ENCODE results near the gene IL25. TPM values are rescaled to one million over a fixed set of nuclear protein-coding genes. Genes with fewer than 3 reads are reported as not detected.

Gene IL25
- total RNA-seq, 2 experiments from 2014 or later: not detected

- DNase-seq: no peak
- H3K27ac Mint-ChIP-seq: no peak overlapping the region
- no peaks in the 10 kb centered on the region for H3K9me3 Mint-ChIP-seq
- H3K36me3 Mint-ChIP-seq (ENCODE audit: low read depth): no peaks in the 10 kb centered on the region
- H3K27me3 Mint-ChIP-seq: peaks cover 2% of the 10 kb centered on the region
- ChIA-PET CTCF (no interaction called here), POLR2A (no interaction called here)
- H3K4me1 Mint-ChIP-seq: peaks cover 1% of the 10 kb centered on the region
- H3K4me3 Mint-ChIP-seq: no peak overlapping the region
These were observed 33.0 kb downstream of the IL25 start for GRCh38 chr14:23405516-23406025.

DNA sequence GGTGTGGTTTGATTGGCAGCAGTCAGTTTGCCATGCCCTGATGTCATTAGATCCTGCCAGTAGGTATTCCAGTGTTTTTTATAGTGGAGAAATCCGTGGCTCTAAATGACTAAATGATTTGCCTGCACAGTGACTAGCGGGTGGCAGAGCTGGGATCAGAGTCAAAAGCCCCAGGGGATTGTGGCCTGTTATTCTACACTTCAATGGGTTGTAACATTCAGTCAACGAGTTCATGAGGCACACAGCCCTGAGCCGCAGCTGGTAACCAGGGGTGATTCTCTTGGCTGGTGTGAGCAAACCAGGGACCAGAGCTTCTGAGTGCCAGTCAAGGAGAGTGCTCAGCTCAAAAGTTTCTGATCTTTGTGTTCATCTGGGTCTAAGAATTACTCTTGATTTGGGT is 33.6 kb downstream of the IL25 start:
- Mint-ChIP-seq H3K27me3 (peaks cover 2% of the 10 kb centered on the region), H3K4me1 (peaks cover 1% of the 10 kb centered on the region), H3K4me3 (no peak overlapping the region), H3K9me3 (no peaks in the 10 kb centered on the region), H3K27ac (no peak overlapping the region), H3K36me3 (ENCODE audit: low read depth) (no peaks in the 10 kb centered on the region)
- ChIA-PET CTCF (no interaction called here), POLR2A (no interaction called here)
- no peak for DNase-seq

DNA sequence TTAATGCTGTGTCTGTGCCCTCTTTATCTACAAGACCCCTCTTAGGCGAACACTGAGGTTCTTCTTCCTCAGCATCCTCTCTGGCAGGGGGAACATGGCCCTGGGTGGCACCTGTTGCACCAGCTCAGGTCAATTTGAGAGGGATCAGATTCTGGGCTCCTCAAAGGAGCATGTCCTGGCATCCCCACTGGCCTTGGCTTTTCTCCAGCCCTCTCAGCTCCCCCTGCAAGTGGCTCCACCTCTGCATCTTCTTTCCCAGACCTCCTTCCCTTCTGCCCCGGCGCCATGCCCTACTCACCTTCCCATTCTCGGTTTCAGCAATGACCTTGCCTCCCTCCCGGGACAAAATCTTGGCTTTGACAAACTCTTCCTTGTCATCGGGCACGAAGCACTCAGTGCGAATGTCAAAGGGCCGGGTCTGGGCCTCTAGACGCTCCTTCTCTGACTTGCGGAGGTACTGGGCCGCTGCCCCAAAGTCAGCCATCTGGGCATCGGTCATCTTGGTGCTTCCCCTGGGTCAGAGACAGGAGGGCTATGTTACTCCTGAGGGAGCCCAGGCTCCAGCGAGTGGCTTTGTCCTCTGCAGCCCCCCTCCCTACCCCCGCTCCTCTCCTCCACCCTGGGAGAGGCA is 34.2 kb downstream of the IL25 start:
- no peak overlapping the region for H3K4me3 Mint-ChIP-seq
- CTCF ChIA-PET: no interaction called here
- no peak overlapping the region for H3K27ac Mint-ChIP-seq

GRCh38 chr14:23407516-23408306 is 35.1 kb downstream of the IL25 start, which contains the start of gene MYH6:
MYH6 (minus strand) TSS chr14:23408273; CDS start chr14:23407223, 1,050 bp downstream.
- Mint-ChIP-seq H3K36me3 (ENCODE audit: low read depth) (no peaks in the 10 kb centered on the region), H3K4me1 (peaks cover 1% of the 10 kb centered on the region), H3K4me3 (no peak within 1 kb of the TSS), H3K9me3 (no peaks in the 10 kb centered on the region), H3K27ac (no peak within 1 kb of the TSS), H3K27me3 (peaks cover 2% of the 10 kb centered on the region)
- ChIA-PET POLR2A (no interaction called here), CTCF (no interaction called here)
- DNase-seq: no peak

More for the DNA sequence above, 34.2 kb downstream of the IL25 start:
- no peak for DNase-seq
- H3K4me1 Mint-ChIP-seq: peaks cover 1% of the 10 kb centered on the region
- no peaks in the 10 kb centered on the region for H3K36me3 Mint-ChIP-seq (ENCODE audit: low read depth)
- POLR2A ChIA-PET: no interaction called here
- H3K9me3 Mint-ChIP-seq: no peaks in the 10 kb centered on the region
- peaks cover 2% of the 10 kb centered on the region for H3K27me3 Mint-ChIP-seq

- POLR2A ChIA-PET: no interaction called here
- no peak for DNase-seq
- peaks cover 1% of the 10 kb centered on the region for H3K4me1 Mint-ChIP-seq
- H3K36me3 Mint-ChIP-seq (ENCODE audit: low read depth): no peaks in the 10 kb centered on the region
- H3K27ac Mint-ChIP-seq: no peak overlapping the region
- peaks cover 2% of the 10 kb centered on the region for H3K27me3 Mint-ChIP-seq
- no peak overlapping the region for H3K4me3 Mint-ChIP-seq
- CTCF ChIA-PET: no interaction called here
- H3K9me3 Mint-ChIP-seq: no peaks in the 10 kb centered on the region
These were observed 35.7 kb downstream of the IL25 start for GRCh38 chr14:23408307-23408630.

DNA sequence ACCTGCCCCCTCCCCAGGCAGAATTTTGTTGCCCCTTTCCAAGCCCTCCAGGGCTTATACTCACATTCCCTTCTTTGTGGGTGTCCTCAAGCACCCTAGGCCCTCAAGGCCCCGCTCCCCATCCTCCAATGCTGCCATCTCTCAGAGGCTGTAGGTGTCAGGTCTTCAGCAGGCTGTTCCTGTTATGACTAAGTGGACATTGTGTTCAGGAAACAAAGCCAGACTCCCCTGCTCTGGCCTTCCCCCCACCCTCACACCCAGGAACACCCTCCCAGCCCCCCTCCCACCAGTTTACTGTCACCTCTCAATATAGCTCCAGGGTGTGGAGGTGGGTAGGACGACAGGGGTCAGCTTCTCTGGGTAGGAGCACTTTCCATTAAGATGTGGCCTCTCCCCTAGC is 36.9 kb downstream of the IL25 start:
- peaks cover 1% of the 10 kb centered on the region for H3K4me1 Mint-ChIP-seq
- no peak overlapping the region for H3K27ac Mint-ChIP-seq
- H3K27me3 Mint-ChIP-seq: peaks cover 2% of the 10 kb centered on the region
- POLR2A ChIA-PET: no interaction called here
- no peak overlapping the region for H3K4me3 Mint-ChIP-seq
- H3K9me3 Mint-ChIP-seq: no peaks in the 10 kb centered on the region
- DNase-seq: no peak
- CTCF ChIA-PET: no interaction called here
- H3K36me3 Mint-ChIP-seq (ENCODE audit: low read depth): no peaks in the 10 kb centered on the region

DNA sequence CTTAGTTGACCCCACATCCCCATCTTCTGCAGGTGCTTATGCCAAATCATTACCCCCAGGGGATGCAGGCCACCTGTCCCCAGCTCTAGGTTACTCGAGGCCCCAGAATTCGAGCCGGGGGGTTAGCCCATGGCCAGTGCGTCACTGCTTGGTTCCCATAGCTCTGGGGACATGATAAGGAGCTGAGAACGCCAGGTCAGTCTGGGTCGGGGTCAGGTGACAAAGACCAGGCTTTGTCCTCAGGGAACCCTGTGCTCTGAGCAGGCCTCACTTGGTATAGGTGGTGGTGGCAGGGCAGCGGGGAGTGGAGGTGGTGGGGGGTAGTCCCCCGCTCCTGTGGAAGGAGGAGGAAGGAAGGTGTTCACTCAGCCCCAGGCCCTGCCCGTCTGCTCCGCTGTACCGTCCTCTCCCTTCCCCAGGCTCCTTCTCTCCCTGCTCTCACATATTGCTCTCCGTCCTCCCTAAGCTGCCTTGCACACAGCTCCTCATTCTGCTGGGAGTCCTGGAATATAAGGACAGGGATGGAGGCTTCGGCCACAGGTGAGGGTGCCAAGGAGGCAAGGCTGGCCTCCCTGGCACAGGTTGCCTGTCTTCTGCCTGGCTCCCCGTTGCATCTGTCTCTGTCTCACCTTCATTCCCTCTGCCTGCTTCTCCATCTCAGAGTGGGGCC is 37.5 kb downstream of the IL25 start:
- CTCF ChIA-PET: no interaction called here
- POLR2A ChIA-PET: no interaction called here
- H3K9me3 Mint-ChIP-seq: no peaks in the 10 kb centered on the region

DNA sequence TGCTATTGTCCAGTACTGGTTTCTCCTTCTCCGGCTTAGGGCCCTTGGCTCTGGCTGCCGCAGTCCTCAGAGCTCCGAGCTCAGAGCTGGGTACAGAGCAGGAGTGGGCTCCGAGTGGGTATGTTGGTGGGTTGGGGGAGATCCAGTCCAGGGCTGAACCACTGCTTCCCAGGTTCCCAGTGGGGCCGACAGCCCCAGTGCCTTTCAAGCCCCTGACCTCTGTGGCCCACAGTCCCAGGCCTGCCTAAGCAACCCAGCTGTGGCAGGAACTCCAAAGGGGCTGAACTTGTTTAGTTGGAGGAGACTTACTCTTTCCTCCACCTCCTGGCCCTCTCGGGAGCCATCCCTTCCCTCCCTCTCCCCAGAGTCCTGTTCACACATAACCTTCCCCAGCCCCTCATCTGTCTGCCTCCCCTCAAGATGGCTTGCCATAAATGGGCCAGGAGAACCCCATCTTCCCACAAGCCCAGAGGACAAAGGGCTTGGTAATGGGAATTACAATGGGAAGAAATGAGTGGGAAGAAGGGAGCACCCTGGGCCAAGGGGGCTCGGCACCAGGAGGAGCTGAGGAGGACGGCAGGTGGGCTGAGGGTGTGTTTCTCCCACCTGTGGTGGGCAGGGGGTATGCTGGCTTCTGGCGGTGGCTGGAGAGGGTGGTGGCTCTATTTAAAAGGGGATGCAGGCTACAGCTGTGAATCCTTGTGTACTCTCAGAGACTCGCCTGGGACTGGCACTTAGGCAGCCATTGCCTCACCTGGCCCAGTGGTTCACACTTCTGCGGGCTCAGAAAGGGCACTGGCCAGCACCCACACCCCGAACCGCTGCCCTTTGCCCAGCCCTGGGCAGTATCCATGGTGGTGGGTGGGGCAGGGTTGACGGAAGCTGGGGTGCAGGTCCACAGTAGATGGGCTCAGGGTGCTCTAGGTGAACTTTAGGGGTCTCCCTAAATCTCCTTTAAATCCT is 39.2 kb downstream of the IL25 start:
- no peaks in the 10 kb centered on the region for H3K36me3 Mint-ChIP-seq (ENCODE audit: low read depth)
- POLR2A ChIA-PET: no interaction called here
- CTCF ChIA-PET: no interaction called here
- no peaks in the 10 kb centered on the region for H3K9me3 Mint-ChIP-seq
- peaks cover 1% of the 10 kb centered on the region for H3K4me1 Mint-ChIP-seq
- DNase-seq: no peak
- H3K27ac Mint-ChIP-seq: no peak overlapping the region
- peaks cover 2% of the 10 kb centered on the region for H3K27me3 Mint-ChIP-seq
- no peak overlapping the region for H3K4me3 Mint-ChIP-seq

More for the DNA sequence above, 37.5 kb downstream of the IL25 start:
- Mint-ChIP-seq H3K27ac (no peak overlapping the region), H3K4me1 (peaks cover 1% of the 10 kb centered on the region), H3K4me3 (no peak overlapping the region), H3K27me3 (peaks cover 2% of the 10 kb centered on the region), H3K36me3 (ENCODE audit: low read depth) (no peaks in the 10 kb centered on the region)
- DNase-seq: no peak

GRCh38 chr14:23413681-23414080 is 41.1 kb downstream of the IL25 start:
- no peaks in the 10 kb centered on the region for H3K27me3 Mint-ChIP-seq

GRCh38 chr14:23414254-23414653 is 41.6 kb downstream of the IL25 start:
- Mint-ChIP-seq H3K4me3 (no peak overlapping the region), H3K4me1 (peaks cover 1% of the 10 kb centered on the region), H3K27ac (no peak overlapping the region), H3K36me3 (ENCODE audit: low read depth) (no peaks in the 10 kb centered on the region), H3K9me3 (no peaks in the 10 kb centered on the region), H3K27me3 (no peaks in the 10 kb centered on the region)
- POLR2A ChIA-PET: no interaction called here
- DNase-seq: no peak
- CTCF ChIA-PET: no interaction called here

More at GRCh38 chr14:23413681-23414080, 41.1 kb downstream of the IL25 start:
- Mint-ChIP-seq H3K36me3 (ENCODE audit: low read depth) (no peaks in the 10 kb centered on the region), H3K9me3 (no peaks in the 10 kb centered on the region), H3K4me3 (no peak overlapping the region), H3K27ac (no peak overlapping the region), H3K4me1 (peaks cover 1% of the 10 kb centered on the region)
- POLR2A ChIA-PET: no interaction called here
- DNase-seq: no peak
- CTCF ChIA-PET: no interaction called here

DNA sequence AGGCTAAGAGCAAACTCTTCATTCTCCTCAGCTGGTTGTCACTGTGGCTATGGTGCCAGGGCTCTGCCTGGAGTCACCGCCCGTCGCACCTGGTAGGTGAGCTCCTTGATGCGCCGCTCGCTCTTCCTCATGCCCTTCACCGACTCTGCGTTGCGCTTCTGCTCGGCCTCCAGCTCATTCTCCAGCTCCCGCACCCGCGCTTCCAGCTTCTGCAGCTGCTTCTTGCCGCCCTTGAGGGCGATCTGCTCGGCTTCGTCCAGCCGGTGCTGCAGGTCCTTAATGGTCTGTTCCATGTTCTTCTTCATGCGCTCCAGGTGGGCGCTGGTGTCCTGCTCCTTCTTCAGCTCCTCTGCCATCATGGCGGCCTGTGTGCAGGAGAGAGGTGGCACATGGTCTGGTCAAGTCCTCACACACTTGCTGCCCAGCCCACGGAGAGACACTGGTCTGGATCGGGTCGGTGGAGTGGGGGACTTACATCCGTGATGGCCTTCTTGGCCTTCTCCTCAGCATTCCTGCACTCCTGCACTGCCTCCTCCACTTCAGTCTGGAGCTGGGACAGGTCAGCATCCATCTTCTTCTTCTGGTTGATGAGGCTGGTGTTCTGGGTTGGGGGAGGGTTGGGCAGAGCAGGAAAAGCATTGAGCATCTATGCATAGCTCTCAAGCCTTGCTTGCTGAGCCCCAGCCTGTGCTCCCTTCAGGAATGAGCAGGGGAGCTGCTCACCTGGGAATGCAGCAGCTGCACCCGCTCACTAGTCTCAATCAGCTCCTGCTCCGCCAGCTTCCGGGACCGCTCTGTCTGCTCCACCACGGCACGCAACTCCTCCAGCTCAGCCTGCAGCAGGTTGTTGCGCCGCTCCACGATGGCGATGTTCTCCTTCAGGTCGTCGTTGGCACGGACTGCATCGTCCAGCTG is 42.6 kb downstream of the IL25 start:
- H3K4me3 Mint-ChIP-seq: no peak overlapping the region
- H3K27ac Mint-ChIP-seq: no peak overlapping the region
- ChIA-PET POLR2A (no interaction called here), CTCF (no interaction called here)
- no peaks in the 10 kb centered on the region for H3K9me3 Mint-ChIP-seq
- no peaks in the 10 kb centered on the region for H3K27me3 Mint-ChIP-seq
- DNase-seq: no peak
- no peaks in the 10 kb centered on the region for H3K36me3 Mint-ChIP-seq (ENCODE audit: low read depth)
- H3K4me1 Mint-ChIP-seq: peaks cover under 1% of the 10 kb centered on the region

Measured in activated CD4-positive, alpha-beta memory T cell treated with anti-CD3 and anti-CD28 coated beads, Interleukin-2, amount 10 ng/mL, durations not matched to agents 7 days and 5 days (primary cell).